Measurements from ENCODE around the gene SCN3B. TPM values are rescaled to one million over a fixed set of nuclear protein-coding genes. Genes with fewer than 3 reads are reported as not detected.

The SCN3B gene
- total RNA-seq, 1 experiment from 2014 or later = 0.77 TPM

DNA sequence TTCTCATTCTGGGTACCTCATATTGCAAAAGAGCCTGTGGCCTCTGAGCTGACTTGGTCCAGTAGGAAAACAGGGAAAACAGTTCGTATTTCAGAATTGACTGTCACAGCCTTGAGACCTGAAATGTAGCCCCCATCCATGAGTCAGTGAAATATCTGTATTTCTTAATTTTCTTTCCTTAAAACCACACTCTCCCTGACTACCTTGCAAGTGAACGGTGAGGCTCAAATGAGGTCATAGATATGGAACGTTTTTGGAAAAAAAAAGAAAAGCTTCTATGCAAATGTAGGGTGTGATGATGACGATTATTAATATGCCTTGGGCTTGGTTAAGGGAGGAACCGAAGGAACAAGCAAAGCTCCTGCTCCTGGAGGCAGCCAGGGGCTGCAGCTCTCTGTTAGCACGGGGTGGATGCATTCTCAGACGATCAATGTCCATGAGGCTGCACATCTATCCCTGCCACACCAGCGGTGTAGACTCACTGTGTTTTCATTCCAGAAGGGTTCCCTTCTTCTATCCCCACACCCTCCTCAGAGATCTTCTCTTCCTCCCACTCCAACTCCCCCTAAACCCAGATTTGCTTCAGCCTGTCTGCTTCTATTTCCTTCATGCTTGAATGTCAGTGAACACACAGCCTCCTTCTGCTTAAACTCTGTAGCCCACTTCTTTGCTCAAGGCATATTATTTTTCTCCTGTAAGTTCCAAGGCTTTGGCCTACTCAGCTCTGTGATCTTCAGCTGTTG lies 29.2 kb upstream of the SCN3B start:
- Mint-ChIP-seq H3K36me3 (ENCODE audit: insufficient read depth in 1 of 3, low read depth in 3 of 3) (no peaks in the 10 kb centered on the region; a peak in 1 of 7 replicates), H3K4me1 (peaks cover 8 to 10% of the 10 kb centered on the region in 2 experiments), H3K9me3 (peaks cover 0 to 2% of the 10 kb centered on the region in 2 experiments; a peak in 1 of 5 replicates), H3K4me3 (no peak overlapping the region), H3K27me3 (ENCODE audit: low read depth) (peaks cover 6% of the 10 kb centered on the region), H3K27ac (no peak overlapping the region)
- H2BK12ac ChIP-seq (ENCODE audit: insufficient read length, low read depth, low read length) = no peak overlapping the region
- no peak overlapping the region for H3K27ac ChIP-seq (ENCODE audit: insufficient read length, low read depth, low read length)
- no peak overlapping the region for H2AFZ ChIP-seq (ENCODE audit: low read length)
- H3K9ac ChIP-seq (ENCODE audit: extremely low read depth, insufficient read length, low read length) = no peak overlapping the region
- H4K91ac ChIP-seq (ENCODE audit: insufficient read length, low read depth, low read length) = no peak overlapping the region
- no peak overlapping the region for H2AK5ac ChIP-seq (ENCODE audit: insufficient read length, low read length)
- no peak for DNase-seq
- H4K5ac ChIP-seq (ENCODE audit: insufficient read length, low read depth, low read length) = no peak overlapping the region
- no peaks in the 10 kb centered on the region for H3K23me2 ChIP-seq (ENCODE audit: insufficient read length, low read depth, low read length, poor library complexity, severe bottlenecking)
- H4K20me1 ChIP-seq (ENCODE audit: control insufficient read depth, insufficient read depth, insufficient read length) = no peaks in the 10 kb centered on the region
- H2BK5ac ChIP-seq (ENCODE audit: insufficient read length, low read length) = no peak overlapping the region
- TF ChIP-seq, protein P1, sequence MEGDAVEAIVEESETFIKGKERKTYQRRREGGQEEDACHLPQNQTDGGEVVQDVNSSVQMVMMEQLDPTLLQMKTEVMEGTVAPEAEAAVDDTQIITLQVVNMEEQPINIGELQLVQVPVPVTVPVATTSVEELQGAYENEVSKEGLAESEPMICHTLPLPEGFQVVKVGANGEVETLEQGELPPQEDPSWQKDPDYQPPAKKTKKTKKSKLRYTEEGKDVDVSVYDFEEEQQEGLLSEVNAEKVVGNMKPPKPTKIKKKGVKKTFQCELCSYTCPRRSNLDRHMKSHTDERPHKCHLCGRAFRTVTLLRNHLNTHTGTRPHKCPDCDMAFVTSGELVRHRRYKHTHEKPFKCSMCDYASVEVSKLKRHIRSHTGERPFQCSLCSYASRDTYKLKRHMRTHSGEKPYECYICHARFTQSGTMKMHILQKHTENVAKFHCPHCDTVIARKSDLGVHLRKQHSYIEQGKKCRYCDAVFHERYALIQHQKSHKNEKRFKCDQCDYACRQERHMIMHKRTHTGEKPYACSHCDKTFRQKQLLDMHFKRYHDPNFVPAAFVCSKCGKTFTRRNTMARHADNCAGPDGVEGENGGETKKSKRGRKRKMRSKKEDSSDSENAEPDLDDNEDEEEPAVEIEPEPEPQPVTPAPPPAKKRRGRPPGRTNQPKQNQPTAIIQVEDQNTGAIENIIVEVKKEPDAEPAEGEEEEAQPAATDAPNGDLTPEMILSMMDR (conservative IDR thresholded peaks at IDR 0.05) = no peak
- no peak overlapping the region for H2BK120ac ChIP-seq (ENCODE audit: low read depth, low read length, poor library complexity, severe bottlenecking)
- WGBS (ENCODE audit: extremely low coverage, insufficient read length, low lambda C conversion rate) = no CpG with 5 or more reads among the region's 8 CpGs
- H3K79me2 ChIP-seq (ENCODE audit: insufficient read depth, low read length) = no peaks in the 10 kb centered on the region
- H3K9me3 ChIP-seq (ENCODE audit: control insufficient read depth, low read depth, low read length) = no peaks in the 10 kb centered on the region
- no peak overlapping the region for H2BK20ac ChIP-seq (ENCODE audit: low read depth, low read length, poor library complexity, severe bottlenecking)
- no peak overlapping the region for H3K23ac ChIP-seq (ENCODE audit: insufficient read length, low read depth, low read length)
- no peaks in the 10 kb centered on the region for H3K4me1 ChIP-seq (ENCODE audit: insufficient read depth, low read length)
- no peaks in the 10 kb centered on the region for H3K27me3 ChIP-seq (ENCODE audit: insufficient read depth, low read length)
- no peaks in the 10 kb centered on the region for H3K79me1 ChIP-seq (ENCODE audit: insufficient read depth, low read depth, low read length, poor library complexity, severe bottlenecking)
- H3K4ac ChIP-seq (ENCODE audit: low read depth, low read length) = no peak overlapping the region
- no peak overlapping the region for H3T11ph ChIP-seq (ENCODE audit: low read length)
- H3K4me2 ChIP-seq (ENCODE audit: insufficient read depth, insufficient read length, low read length) = no peak overlapping the region
- no peak overlapping the region for H2BK15ac ChIP-seq (ENCODE audit: low read depth, low read length)
- H4K8ac ChIP-seq (replicated peaks; ENCODE audit: insufficient read length, low read depth, low read length) = no peak overlapping the region
- H3K56ac ChIP-seq (ENCODE audit: insufficient read length, low read depth, low read length) = no peak overlapping the region
- no peak overlapping the region for H3K14ac ChIP-seq (ENCODE audit: insufficient read depth, low read length)
- H3K18ac ChIP-seq (ENCODE audit: insufficient read length, low read depth, low read length) = no peak overlapping the region

Measured in H9 (cell line).